Lung (tissue), 12 donors: ENCODE measurements around the gene CD200R1. TPM values are rescaled to one million over a fixed set of nuclear protein-coding genes. Genes with fewer than 3 reads are reported as not detected.

Experiments
- ATAC-seq: fragments of 200-7000 bp; cut with Tn5 transposase; one replicate; pipeline ENCODE4 v1.9.1; 2020; ENCODE audit warnings: moderate number of reproducible peaks; ENCODE audit not compliant: insufficient read depth, low FRiP score
- DNase-seq, 3 donors: peaks; one replicate each; pipeline ENCODE4 v3.0.0-alpha.2; 2013 to 2017
- H3K27ac ChIP-seq, 2 donors: one replicate each; pipeline ENCODE4 v1.5.1; 2013; ENCODE audit warnings: mild to moderate bottlenecking in 2 of 2, moderate library complexity in 2 of 2, control low read depth in 1 of 2, inconsistent platforms in 1 of 2, low read depth in 1 of 2, low read length in 1 of 2
- H3K27me3 ChIP-seq, 3 donors: one replicate each; pipeline ENCODE4 v1.5.1; 2013; ENCODE audit warnings: low read length in 2 of 3; ENCODE audit not compliant: control insufficient read depth in 3 of 3, insufficient read depth in 3 of 3
- H3K36me3 ChIP-seq, 4 donors: one replicate each; pipeline ENCODE4 v1.5.1; 2013; ENCODE audit warnings: low read length in 4 of 4, mild to moderate bottlenecking in 1 of 4, moderate library complexity in 1 of 4; ENCODE audit not compliant: control insufficient read depth in 4 of 4, insufficient read depth in 4 of 4
- H3K4me1 ChIP-seq, 5 donors: one replicate each; pipeline ENCODE4 v1.5.1; 2013; ENCODE audit warnings: low read length in 5 of 5, mild to moderate bottlenecking in 2 of 5, moderate library complexity in 1 of 5; ENCODE audit not compliant: control insufficient read depth in 5 of 5, insufficient read depth in 5 of 5
- H3K4me3 ChIP-seq: one replicate; pipeline ENCODE4 v1.5.1; 2013; ENCODE audit warnings: mild to moderate bottlenecking, control low read depth, moderate library complexity
- H3K9ac ChIP-seq, 2 donors: one replicate each; pipeline ENCODE4 v1.5.1; 2013; ENCODE audit warnings: low read length in 2 of 2, control low read depth in 1 of 2; ENCODE audit not compliant: insufficient read depth in 1 of 2
- H3K9me3 ChIP-seq, 4 donors: one replicate each; pipeline ENCODE4 v1.5.1; 2013; ENCODE audit warnings: low read length in 3 of 4, mild to moderate bottlenecking in 1 of 4, moderate library complexity in 1 of 4; ENCODE audit not compliant: control insufficient read depth in 4 of 4, insufficient read depth in 3 of 4
- WGBS, 2 donors: extraction: QIAGEN DNeasy Blood & Tissue Kit; methylation state at CpG; one replicate each; pipeline ENCODE4 v1.1.7; 2013; 5-methylcytosine and 5-hydroxymethylcytosine counted together
- polyA plus RNA-seq, 2 donors: library from polyadenylated mRNA; stranded (reverse); fragments of 200-250 nt; gene quantifications; one replicate each; pipeline ENCODE4 v1.2.1, GENCODE V29; 2013
- total RNA-seq, 2 donors: library from RNA; depleted of rRNA in 1 of 2; stranded (reverse); fragments of >200 nt in 1 of 2; gene quantifications; one replicate each; pipeline ENCODE4 v1.2.1, GENCODE V29; 2014 to 2021
- TF ChIP-seq, protein P1 (sequence below): IDR thresholded peaks from 2 replicates; pipeline ENCODE4 v1.5.1; 2012; ENCODE audit warnings: mild to moderate bottlenecking; ENCODE audit errors: control extremely low read depth, extremely low read depth
- donor health status: control.
- donor health status: control.
- donor health status: Bipolar disorder and iron deficiency.
- donor health status: healthy.
- donor health status: DM: yes; HTN: yes; CAD: no.

Gene CD200R1
- total and polyA plus RNA-seq, 4 donors = 0.22 to 2.2 (median 0.58) TPM

DNA sequence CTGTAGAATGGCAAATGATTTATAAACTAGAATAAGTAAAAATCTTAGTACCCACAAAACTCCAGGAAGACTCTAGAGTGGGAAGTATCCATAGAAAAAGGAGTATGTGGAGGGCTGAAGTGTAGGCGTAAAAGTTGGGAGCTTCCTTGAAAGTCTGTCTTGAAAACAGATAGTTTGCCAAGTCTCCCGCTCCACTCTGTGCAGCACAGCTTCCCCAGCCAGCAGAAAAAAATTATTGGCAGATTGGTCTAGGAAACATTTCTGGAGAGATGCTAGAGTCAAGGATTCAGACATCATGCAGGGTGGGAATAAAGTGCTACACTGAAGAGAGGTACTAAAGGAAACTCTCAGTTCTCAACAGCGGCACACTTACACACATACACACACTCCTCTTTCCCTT lies 74.8 kb downstream of the CD200R1 start:
- Histone ChIP-seq H3K9ac (no peak overlapping the region), H3K27ac (no peak overlapping the region), H3K27me3 (no peaks in the 10 kb centered on the region), H3K4me1 (peaks cover 0 to 7% (median 0%) of the 10 kb centered on the region in 5 donors), H3K9me3 (peaks cover 0 to 8% (median 1%) of the 10 kb centered on the region in 4 donors), H3K36me3 (no peaks in the 10 kb centered on the region), H3K4me3 (no peak overlapping the region)
- 64 to 83% methylated on average over 3 of the region's 3 CpGs for WGBS, 2 donors
- TF ChIP-seq, protein P1, sequence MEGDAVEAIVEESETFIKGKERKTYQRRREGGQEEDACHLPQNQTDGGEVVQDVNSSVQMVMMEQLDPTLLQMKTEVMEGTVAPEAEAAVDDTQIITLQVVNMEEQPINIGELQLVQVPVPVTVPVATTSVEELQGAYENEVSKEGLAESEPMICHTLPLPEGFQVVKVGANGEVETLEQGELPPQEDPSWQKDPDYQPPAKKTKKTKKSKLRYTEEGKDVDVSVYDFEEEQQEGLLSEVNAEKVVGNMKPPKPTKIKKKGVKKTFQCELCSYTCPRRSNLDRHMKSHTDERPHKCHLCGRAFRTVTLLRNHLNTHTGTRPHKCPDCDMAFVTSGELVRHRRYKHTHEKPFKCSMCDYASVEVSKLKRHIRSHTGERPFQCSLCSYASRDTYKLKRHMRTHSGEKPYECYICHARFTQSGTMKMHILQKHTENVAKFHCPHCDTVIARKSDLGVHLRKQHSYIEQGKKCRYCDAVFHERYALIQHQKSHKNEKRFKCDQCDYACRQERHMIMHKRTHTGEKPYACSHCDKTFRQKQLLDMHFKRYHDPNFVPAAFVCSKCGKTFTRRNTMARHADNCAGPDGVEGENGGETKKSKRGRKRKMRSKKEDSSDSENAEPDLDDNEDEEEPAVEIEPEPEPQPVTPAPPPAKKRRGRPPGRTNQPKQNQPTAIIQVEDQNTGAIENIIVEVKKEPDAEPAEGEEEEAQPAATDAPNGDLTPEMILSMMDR = no peak
- DNase-seq = peak in 2 of 3 donors; percentile 13 to 57
- ATAC-seq = no peak

DNA sequence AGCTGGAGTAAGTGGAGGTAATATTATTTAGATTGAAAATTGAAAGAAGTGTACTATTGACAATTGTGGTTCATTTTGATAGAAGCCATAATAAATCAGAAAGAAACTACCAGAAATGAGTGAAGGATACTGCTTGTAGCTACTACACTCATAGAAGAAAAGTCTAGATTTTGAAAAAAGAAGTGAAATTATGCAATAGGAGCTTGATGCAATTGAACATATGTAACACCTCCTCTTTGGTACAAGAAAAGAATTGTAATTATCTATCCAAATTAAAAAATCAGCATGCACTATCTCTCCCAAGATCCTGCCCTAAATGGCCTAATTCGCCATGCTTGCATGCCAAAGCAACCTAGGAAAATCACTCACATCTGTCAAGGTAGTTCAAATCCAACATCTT lies 77.1 kb downstream of the CD200R1 start:
- 94% methylated on average over 1 of the region's 1 CpG for WGBS, 2 donors
- Histone ChIP-seq H3K4me1 (peaks cover 0 to 7% (median 0%) of the 10 kb centered on the region in 5 donors), H3K27ac (no peak overlapping the region), H3K27me3 (no peaks in the 10 kb centered on the region), H3K9ac (no peak overlapping the region), H3K9me3 (peaks cover 0 to 3% (median under 1%) of the 10 kb centered on the region in 4 donors), H3K4me3 (no peak overlapping the region), H3K36me3 (no peaks in the 10 kb centered on the region)
- TF ChIP-seq, protein P1 = no peak
- ATAC-seq = no peak
- DNase-seq = no peak

DNA sequence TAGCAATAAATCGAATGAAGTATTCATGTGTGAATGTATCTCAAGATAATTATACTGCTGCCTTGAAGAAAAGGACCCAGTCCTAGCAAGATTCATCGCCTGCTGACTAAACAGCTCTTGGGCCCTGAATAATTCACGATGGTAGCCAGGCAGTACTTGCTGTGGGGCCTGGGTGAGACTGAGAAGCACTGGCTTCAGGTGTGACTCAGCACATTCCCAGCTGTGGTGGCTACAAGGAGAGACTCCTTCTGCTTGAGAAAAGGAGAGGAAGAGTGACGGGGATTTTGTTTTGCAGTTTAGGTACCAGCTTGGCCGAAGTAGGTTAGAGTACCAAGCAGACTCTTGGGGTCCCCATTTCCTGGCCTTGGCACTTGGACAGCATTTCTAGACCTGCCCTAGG lies 80.6 kb downstream of the CD200R1 start:
- Histone ChIP-seq H3K27me3 (no peaks in the 10 kb centered on the region), H3K36me3 (no peaks in the 10 kb centered on the region), H3K9me3 (no peaks in the 10 kb centered on the region), H3K27ac (no peak overlapping the region), H3K4me3 (no peak overlapping the region), H3K9ac (no peak overlapping the region), H3K4me1 (no peaks in the 10 kb centered on the region)
- TF ChIP-seq, protein P1 = no peak
- ATAC-seq = no peak
- no peak for DNase-seq
- WGBS, 2 donors = 78 to 85% methylated on average over 5 of the region's 5 CpGs

DNA sequence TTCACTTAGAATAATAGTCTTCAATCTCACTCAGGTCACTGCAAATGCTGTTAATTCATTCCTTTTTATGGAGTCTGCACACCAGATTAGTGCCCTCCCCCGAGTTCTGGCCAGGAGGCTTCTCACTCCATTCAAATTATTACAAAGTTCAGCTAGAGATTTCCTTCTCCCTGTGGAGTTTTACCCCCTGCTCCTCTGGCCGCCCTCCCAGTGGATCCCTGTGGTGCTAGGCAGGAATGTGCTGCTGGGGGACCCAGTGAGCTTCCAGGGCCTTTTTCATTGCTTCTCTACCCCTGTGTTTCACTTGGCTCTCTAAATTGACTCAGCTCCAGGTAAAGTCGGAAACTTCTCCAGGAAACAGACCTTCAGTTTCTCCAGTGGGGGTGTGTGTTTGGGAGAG lies 85.5 kb downstream of the CD200R1 start:
- Histone ChIP-seq H3K4me3 (no peak overlapping the region), H3K9ac (no peak overlapping the region), H3K27ac (no peak overlapping the region), H3K4me1 (no peaks in the 10 kb centered on the region), H3K27me3 (no peaks in the 10 kb centered on the region), H3K9me3 (peaks cover 0 to 2% (median 0%) of the 10 kb centered on the region in 4 donors), H3K36me3 (no peaks in the 10 kb centered on the region)
- TF ChIP-seq, protein P1 = no peak
- DNase-seq = no peak
- WGBS, 2 donors = 77 to 88% methylated on average over 3 of the region's 3 CpGs
- ATAC-seq = no peak
